CD4-positive, alpha-beta memory T cell (primary cell): ENCODE results near the gene ATP6V0B. TPM values are rescaled to one million over a fixed set of nuclear protein-coding genes. Genes with fewer than 3 reads are reported as not detected.

ENCODE experiments used
- CTCF ChIA-PET: fragments of 350-600 bp; sonication (Branson Sonifier 250); formaldehyde crosslinking; loops from one replicate; lab custom pipeline; 2021; ENCODE audit warnings: inconsistent platforms; ENCODE audit not compliant: partially characterized antibody; lab: Charles Lee
- POLR2A ChIA-PET: fragments of 350-600 bp; sonication (Branson Sonifier 250); formaldehyde crosslinking; loops from one replicate; lab custom pipeline; 2021; ENCODE audit not compliant: partially characterized antibody; lab: Charles Lee
- DNase-seq, 5 donors: peaks; one replicate each; pipeline versions ENCODE4 v3.0.0 to v3.0.0-alpha.2; 2020 to 2022; ENCODE audit warnings: mixed read lengths in 1 of 5
- H3K27ac ChIP-seq: one replicate; pipeline ENCODE4 v1.7.0; 2013; ENCODE audit warnings: low read depth, low read length
- H3K27me3 ChIP-seq: 2 replicates; pipeline ENCODE4 v1.7.0; 2013; ENCODE audit warnings: mild to moderate bottlenecking, low read length, moderate library complexity; ENCODE audit not compliant: insufficient read depth
- H3K36me3 ChIP-seq: 2 replicates; pipeline ENCODE4 v1.7.0; 2013; ENCODE audit warnings: mild to moderate bottlenecking, low read length, moderate library complexity; ENCODE audit not compliant: insufficient read depth
- H3K4me1 ChIP-seq: 2 replicates; pipeline ENCODE4 v1.7.0; 2013; ENCODE audit warnings: mild to moderate bottlenecking, low read length, moderate library complexity; ENCODE audit not compliant: insufficient read depth
- H3K4me3 ChIP-seq, 2 donors: one replicate each; pipeline ENCODE4 v1.7.0; 2013; ENCODE audit warnings: low read length in 2 of 2, mild to moderate bottlenecking in 1 of 2
- H3K9me3 ChIP-seq, 2 donors: one replicate each; pipeline ENCODE4 v1.7.0; 2013; ENCODE audit warnings: low read length in 2 of 2, control low read depth in 1 of 2; ENCODE audit not compliant: control insufficient read depth in 1 of 2
- H3K27ac Mint-ChIP-seq, 7 donors: one replicate each; pipeline ENCODE4 v1.8.0; 2020 to 2021; ENCODE audit warnings: mixed read lengths in 7 of 7, mild to moderate bottlenecking in 6 of 7, inconsistent platforms in 3 of 7, moderate library complexity in 3 of 7
- H3K27me3 Mint-ChIP-seq, 2 donors: one replicate each; pipeline ENCODE4 v1.8.0; 2020 to 2021; ENCODE audit warnings: mixed read lengths in 2 of 2
- H3K36me3 Mint-ChIP-seq, 2 donors: one replicate each; pipeline ENCODE4 v1.8.0; 2020 to 2021; ENCODE audit warnings: mixed read lengths in 2 of 2, inconsistent platforms in 1 of 2, mild to moderate bottlenecking in 1 of 2
- H3K4me1 Mint-ChIP-seq, 4 donors: one replicate each; pipeline ENCODE4 v1.8.0; 2020 to 2021; ENCODE audit warnings: mixed read lengths in 4 of 4, mild to moderate bottlenecking in 1 of 4
- H3K4me3 Mint-ChIP-seq, 8 donors: one replicate each; pipeline ENCODE4 v1.8.0; 2020 to 2021; ENCODE audit warnings: mixed read lengths in 8 of 8, mild to moderate bottlenecking in 7 of 8, moderate library complexity in 6 of 8, inconsistent platforms in 3 of 8
- H3K9me3 Mint-ChIP-seq, 8 donors: one replicate each; pipeline ENCODE4 v1.8.0; 2020 to 2021; ENCODE audit warnings: mixed read lengths in 8 of 8, mild to moderate bottlenecking in 5 of 8, inconsistent platforms in 3 of 8, moderate library complexity in 1 of 8
- intact Hi-C: fragments of 100-400 bp; cut with micrococcal nuclease; formaldehyde crosslinking; loops from one replicate; pipeline ENCODE4 v1.15.1; 2023
- polyA plus RNA-seq, 2 donors: library from polyadenylated mRNA; unstranded; fragments of 300-500 nt; fragmentation: Illumina TruSeq; gene quantifications; one replicate each; pipeline ENCODE4 v1.2.3, GENCODE V29; 2021
- total RNA-seq, 2 experiments: library from RNA; stranded (reverse); gene quantifications; one replicate each; pipeline ENCODE4 v1.2.3, GENCODE V29; 2021

ATP6V0B gene
- total and polyA plus RNA-seq, 4 experiments from 2014 or later = 59.8 to 310 (median 130) TPM

GRCh38 chr1:44012404-44012803, 37.6 kb downstream of the ATP6V0B start:
- no peaks in the 10 kb centered on the region for H3K27me3 Mint-ChIP-seq
- Histone ChIP-seq H3K4me3 (no peak overlapping the region), H3K4me1 (no peaks in the 10 kb centered on the region), H3K27me3 (no peaks in the 10 kb centered on the region), H3K27ac (no peak overlapping the region), H3K9me3 (no peaks in the 10 kb centered on the region), H3K36me3 (no peaks in the 10 kb centered on the region)
- no peak overlapping the region for H3K27ac Mint-ChIP-seq
- peaks cover 0 to 2% (median 0%) of the 10 kb centered on the region in 8 donors for H3K9me3 Mint-ChIP-seq
- intact Hi-C loops = no loop called here
- no peak for DNase-seq
- H3K4me1 Mint-ChIP-seq = peaks cover 0 to 4% (median 1%) of the 10 kb centered on the region in 4 donors
- H3K4me3 Mint-ChIP-seq = no peak overlapping the region
- H3K36me3 Mint-ChIP-seq = no peaks in the 10 kb centered on the region
- POLR2A ChIA-PET = interaction anchor here (0.9 kb wide), 1 partner anchor 22 kb away, joined by 3 read pairs; no protein-coding TSS in a partner anchor
- CTCF ChIA-PET = interaction anchor here (1.4 to 4.3 kb wide), 3 partner anchors 24 to 36 kb away, joined by 3 to 19 read pairs (median 5); no protein-coding TSS in a partner anchor

- no peak for DNase-seq
- CTCF ChIA-PET = interaction anchor here (1.4 to 2.0 kb wide), 4 partner anchors 8 to 36 kb away, joined by 3 to 18 read pairs (median 5); no protein-coding TSS in a partner anchor
- POLR2A ChIA-PET = no interaction called here
- intact Hi-C loops = no loop called here
- H3K9me3 Mint-ChIP-seq = no peaks in the 10 kb centered on the region
- H3K27ac ChIP-seq = no peak overlapping the region
- H3K4me1 ChIP-seq = no peaks in the 10 kb centered on the region
- no peaks in the 10 kb centered on the region for H3K36me3 ChIP-seq
- peaks cover 0 to 4% (median 1%) of the 10 kb centered on the region in 4 donors for H3K4me1 Mint-ChIP-seq
- no peaks in the 10 kb centered on the region for H3K27me3 Mint-ChIP-seq
- H3K4me3 ChIP-seq = no peak overlapping the region
- no peak overlapping the region for H3K27ac Mint-ChIP-seq
- no peak overlapping the region for H3K4me3 Mint-ChIP-seq
- H3K36me3 Mint-ChIP-seq = no peaks in the 10 kb centered on the region
- H3K9me3 ChIP-seq = no peaks in the 10 kb centered on the region
- H3K27me3 ChIP-seq = no peaks in the 10 kb centered on the region
Observed at GRCh38 chr1:44012941-44013609, 38.3 kb downstream of the ATP6V0B start.

GRCh38 chr1:44013949-44014348, 39.2 kb downstream of the ATP6V0B start:
- H3K27ac Mint-ChIP-seq = no peak overlapping the region
- no peaks in the 10 kb centered on the region for H3K36me3 Mint-ChIP-seq

GRCh38 chr1:44014365-44015104, 39.8 kb downstream of the ATP6V0B start:
- ChIA-PET CTCF (interaction anchor here (1.0 to 2.0 kb wide), 4 partner anchors 9 to 33 kb away, joined by 4 to 18 read pairs (median 6); no protein-coding TSS in a partner anchor), POLR2A (no interaction called here)
- intact Hi-C loops = no loop called here
- DNase-seq = no peak
- Mint-ChIP-seq H3K27me3 (no peaks in the 10 kb centered on the region), H3K9me3 (no peaks in the 10 kb centered on the region), H3K27ac (no peak overlapping the region), H3K4me3 (no peak overlapping the region), H3K4me1 (peaks cover 0 to 4% (median 1%) of the 10 kb centered on the region in 4 donors), H3K36me3 (no peaks in the 10 kb centered on the region)
- Histone ChIP-seq H3K27me3 (no peaks in the 10 kb centered on the region), H3K36me3 (no peaks in the 10 kb centered on the region), H3K4me3 (no peak overlapping the region), H3K9me3 (no peaks in the 10 kb centered on the region), H3K27ac (no peak overlapping the region), H3K4me1 (no peaks in the 10 kb centered on the region)

More at GRCh38 chr1:44013949-44014348, 39.2 kb downstream of the ATP6V0B start:
- Histone ChIP-seq H3K4me1 (no peaks in the 10 kb centered on the region), H3K27me3 (no peaks in the 10 kb centered on the region), H3K27ac (no peak overlapping the region), H3K4me3 (no peak overlapping the region), H3K36me3 (no peaks in the 10 kb centered on the region), H3K9me3 (no peaks in the 10 kb centered on the region)
- no peaks in the 10 kb centered on the region for H3K27me3 Mint-ChIP-seq
- CTCF ChIA-PET = interaction anchor here (1.4 to 2.0 kb wide), 2 partner anchors 9 to 22 kb away, joined by 5 to 18 read pairs; no protein-coding TSS in a partner anchor
- POLR2A ChIA-PET = no interaction called here
- H3K4me3 Mint-ChIP-seq = no peak overlapping the region
- DNase-seq = no peak
- intact Hi-C loops = no loop called here
- peaks cover 0 to 4% (median 1%) of the 10 kb centered on the region in 4 donors for H3K4me1 Mint-ChIP-seq
- H3K9me3 Mint-ChIP-seq = no peaks in the 10 kb centered on the region

GRCh38 chr1:44015206-44015605, 40.4 kb downstream of the ATP6V0B start:
- no peak for DNase-seq
- Mint-ChIP-seq H3K27me3 (no peaks in the 10 kb centered on the region), H3K9me3 (no peaks in the 10 kb centered on the region), H3K27ac (no peak overlapping the region), H3K4me1 (peaks cover 0 to 4% (median 1%) of the 10 kb centered on the region in 4 donors), H3K4me3 (no peak overlapping the region), H3K36me3 (no peaks in the 10 kb centered on the region)
- H3K27ac ChIP-seq = no peak overlapping the region
- intact Hi-C loops = no loop called here
- ChIA-PET CTCF (interaction anchor here (1.0 to 2.0 kb wide), 3 partner anchors 10 to 33 kb away, joined by 4 to 18 read pairs (median 6); no protein-coding TSS in a partner anchor), POLR2A (no interaction called here)
- no peaks in the 10 kb centered on the region for H3K27me3 ChIP-seq
- no peak overlapping the region for H3K4me3 ChIP-seq
- H3K4me1 ChIP-seq = no peaks in the 10 kb centered on the region
- H3K36me3 ChIP-seq = no peaks in the 10 kb centered on the region
- H3K9me3 ChIP-seq = no peaks in the 10 kb centered on the region

- POLR2A ChIA-PET = no interaction called here
- CTCF ChIA-PET = interaction anchor here (3.3 kb wide), 1 partner anchor 10 kb away, joined by 15 read pairs; no protein-coding TSS in a partner anchor
- no peaks in the 10 kb centered on the region for H3K36me3 ChIP-seq
- DNase-seq = no peak
- Mint-ChIP-seq H3K4me3 (no peak overlapping the region), H3K27ac (no peak overlapping the region), H3K4me1 (peaks cover 0 to 4% (median 1%) of the 10 kb centered on the region in 4 donors), H3K27me3 (no peaks in the 10 kb centered on the region), H3K9me3 (no peaks in the 10 kb centered on the region), H3K36me3 (no peaks in the 10 kb centered on the region)
- no peak overlapping the region for H3K4me3 ChIP-seq
- intact Hi-C loops = no loop called here
- no peak overlapping the region for H3K27ac ChIP-seq
- no peaks in the 10 kb centered on the region for H3K9me3 ChIP-seq
- H3K4me1 ChIP-seq = no peaks in the 10 kb centered on the region
- no peaks in the 10 kb centered on the region for H3K27me3 ChIP-seq
Observed at GRCh38 chr1:44016041-44016889, 41.5 kb downstream of the ATP6V0B start.
